T-helper 9 cell (primary cell): Measurements from ENCODE around the gene RTL10.

Experiments
- DNase-seq: peaks from one replicate; pipeline ENCODE4 v3.0.0-alpha.2; 2020

The RTL10 gene

GRCh38 chr22:19807161-19807913, 47.3 kb downstream of the RTL10 start:
- DNase-seq = no peak

- DNase-seq = no peak
Observed at GRCh38 chr22:19806213-19807160, 48.2 kb downstream of the RTL10 start.

- DNase-seq = no peak
Observed at GRCh38 chr22:19805821-19806212, 48.9 kb downstream of the RTL10 start.
